Left kidney (tissue), 2 donors: ENCODE measurements around the gene GTF2A1L. TPM values are rescaled to one million over a fixed set of nuclear protein-coding genes. Genes with fewer than 3 reads are reported as not detected.
"Not testable (repeated sequence)": the region's sequence is repeated elsewhere in the genome, so short reads cannot be mapped to it uniquely, and the experiment has no call there.

Source experiments
- DNase-seq: peaks from one replicate; pipeline ENCODE4 v3.0.0-alpha.2; 2013
- polyA plus RNA-seq: library from polyadenylated mRNA; unstranded; fragments of 120-200 nt; gene quantifications from one replicate; pipeline ENCODE4 v1.2.1, GENCODE V29; 2013; ENCODE audit not compliant: insufficient read length

Gene GTF2A1L
- polyA plus RNA-seq, 1 donor: 0.25 TPM

GRCh38 chr2:48607307-48608014, 10.2 kb upstream of the GTF2A1L start:
- DNase-seq: no peak

- DNase-seq: no peak
Observed at GRCh38 chr2:48613211-48613610, 4.4 kb upstream of the GTF2A1L start.

GRCh38 chr2:48614581-48614980, 3.1 kb upstream of the GTF2A1L start:
- DNase-seq: not testable (repeated sequence)

GRCh38 chr2:48619526-48619925, 1.9 kb downstream of the GTF2A1L start:
- DNase-seq: no peak

- no peak for DNase-seq
Observed at GRCh38 chr2:48620604-48621003, 2.9 kb downstream of the GTF2A1L start.

GRCh38 chr2:48622691-48623090, 5.0 kb downstream of the GTF2A1L start:
- not testable (repeated sequence) for DNase-seq

- DNase-seq: no peak
Observed at GRCh38 chr2:48624696-48625095, 7.0 kb downstream of the GTF2A1L start.

- DNase-seq: no peak
Observed at GRCh38 chr2:48626047-48626446, 8.4 kb downstream of the GTF2A1L start.

GRCh38 chr2:48633143-48633542, 15.5 kb downstream of the GTF2A1L start:
- DNase-seq: no peak

GRCh38 chr2:48635786-48636185, 18.1 kb downstream of the GTF2A1L start:
- no peak for DNase-seq

GRCh38 chr2:48638261-48638660, 20.6 kb downstream of the GTF2A1L start:
- DNase-seq: no peak

GRCh38 chr2:48651158-48651790, 33.6 kb downstream of the GTF2A1L start:
- DNase-seq: no peak

- DNase-seq: no peak
Observed at GRCh38 chr2:48668992-48669391, 51.3 kb downstream of the GTF2A1L start.

- DNase-seq: no peak
Observed at GRCh38 chr2:48673581-48673980, 55.9 kb downstream of the GTF2A1L start.

GRCh38 chr2:48674933-48675332, 57.3 kb downstream of the GTF2A1L start:
- no peak for DNase-seq

GRCh38 chr2:48677450-48677849, 59.8 kb downstream of the GTF2A1L start:
- no peak for DNase-seq

- DNase-seq: no peak
Observed at GRCh38 chr2:48685126-48685525, 67.5 kb downstream of the GTF2A1L start.

- no peak for DNase-seq
Observed at GRCh38 chr2:48691935-48692691, 74.5 kb downstream of the GTF2A1L start.

GRCh38 chr2:48693066-48693465, 75.4 kb downstream of the GTF2A1L start:
- DNase-seq: no peak

- no peak for DNase-seq
Observed at GRCh38 chr2:48693645-48694044, 76.0 kb downstream of the GTF2A1L start.

GRCh38 chr2:48694149-48694548, 76.5 kb downstream of the GTF2A1L start:
- DNase-seq: no peak

GRCh38 chr2:48695991-48696390, 78.3 kb downstream of the GTF2A1L start:
- DNase-seq: no peak

- no peak for DNase-seq
Observed at GRCh38 chr2:48696881-48697280, 79.2 kb downstream of the GTF2A1L start.
